ENCODE data around the gene SLC10A6.

SLC10A6 gene

GRCh38 chr4:86847571-86847970, 1.6 kb downstream of the SLC10A6 start:
- DNase-seq = no peak

GRCh38 chr4:86846921-86847320, 2.3 kb downstream of the SLC10A6 start:
- no peak for DNase-seq

GRCh38 chr4:86845593-86845992, 3.6 kb downstream of the SLC10A6 start:
- no peak for DNase-seq

- DNase-seq = no peak
Observed at GRCh38 chr4:86841309-86841708, 7.9 kb downstream of the SLC10A6 start.

DNA sequence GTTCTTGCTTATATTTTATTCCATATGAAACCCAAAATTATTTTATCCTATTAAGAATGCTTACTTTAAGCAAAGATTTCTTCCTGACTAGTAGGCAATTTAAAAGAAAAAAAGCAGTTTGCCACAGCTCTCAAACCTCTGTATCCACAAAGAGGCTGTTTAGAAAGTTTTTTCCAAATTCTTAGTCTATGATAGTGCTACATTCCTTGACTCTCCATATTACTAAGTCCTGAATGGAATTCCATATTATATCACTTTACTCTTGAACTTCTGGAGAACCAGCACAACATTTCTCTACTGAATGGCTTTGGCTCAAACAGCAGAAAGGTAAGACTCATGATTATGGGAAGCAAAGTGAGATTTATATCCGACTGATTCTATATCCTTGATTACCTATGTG, 8.3 kb downstream of the SLC10A6 start:
- no peak for DNase-seq

DNA sequence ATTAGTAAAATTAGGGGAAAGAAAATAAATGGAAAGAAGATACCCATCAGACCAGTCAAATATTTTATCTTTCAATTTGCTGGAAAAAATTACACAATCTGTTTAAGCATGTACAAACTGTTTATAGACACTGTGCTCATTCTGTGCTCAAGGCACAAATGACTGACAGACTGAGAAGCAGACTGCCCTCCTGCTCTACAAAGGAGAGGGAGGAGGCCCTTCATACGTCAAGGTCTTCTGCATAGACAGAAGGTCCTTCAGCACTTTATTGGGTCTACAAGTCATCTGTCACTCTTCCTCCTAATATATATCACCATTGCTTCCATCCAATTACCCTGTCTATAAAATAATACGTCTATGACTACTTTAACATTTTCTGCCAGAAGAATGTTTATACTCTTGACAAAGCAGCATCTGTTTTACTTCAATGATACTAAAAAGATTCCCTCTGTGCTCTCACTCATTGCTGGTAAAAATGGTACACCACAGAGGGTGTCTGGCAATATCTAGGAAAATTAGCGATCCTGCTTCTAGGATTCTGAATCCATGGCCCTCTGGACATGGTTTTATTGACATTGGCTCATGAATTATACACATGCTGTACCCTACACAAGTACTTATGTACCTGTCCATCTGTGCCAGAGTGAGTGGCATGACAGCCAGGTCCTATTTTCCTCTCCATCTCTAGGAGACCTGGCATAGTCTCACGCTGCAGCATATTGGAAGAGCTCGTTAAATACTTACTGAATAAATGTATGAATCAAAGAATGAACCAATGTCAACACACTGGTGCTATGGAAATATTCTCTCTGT, 11.3 kb downstream of the SLC10A6 start:
- DNase-seq = no peak

GRCh38 chr4:86835677-86836076, 13.5 kb downstream of the SLC10A6 start:
- no peak for DNase-seq

DNA sequence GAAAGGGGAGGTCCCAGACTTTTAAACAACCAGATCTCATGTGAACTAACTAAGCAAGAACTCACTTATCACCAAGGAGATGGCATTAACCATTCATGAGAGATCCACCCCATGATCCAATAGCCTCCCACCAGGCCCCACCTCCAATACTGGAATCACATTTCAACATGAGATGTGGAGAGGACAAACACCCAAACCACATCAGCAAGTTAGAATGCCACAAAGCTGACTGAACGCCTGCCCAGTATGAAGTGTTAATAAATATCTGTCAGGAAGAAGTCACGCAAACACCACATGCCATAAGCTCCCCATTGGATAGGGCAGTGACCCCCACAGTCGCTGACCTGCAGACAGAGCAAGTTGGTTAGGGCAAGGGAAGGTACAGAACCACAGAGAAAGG, 14.3 kb downstream of the SLC10A6 start:
- DNase-seq = no peak

- no peak for DNase-seq
Observed at GRCh38 chr4:86833615-86834014, 15.6 kb downstream of the SLC10A6 start.

GRCh38 chr4:86831262-86832130, 17.7 kb downstream of the SLC10A6 start:
- DNase-seq = no peak

- no peak for DNase-seq
Observed at GRCh38 chr4:86825511-86825910, 23.7 kb downstream of the SLC10A6 start.

DNA sequence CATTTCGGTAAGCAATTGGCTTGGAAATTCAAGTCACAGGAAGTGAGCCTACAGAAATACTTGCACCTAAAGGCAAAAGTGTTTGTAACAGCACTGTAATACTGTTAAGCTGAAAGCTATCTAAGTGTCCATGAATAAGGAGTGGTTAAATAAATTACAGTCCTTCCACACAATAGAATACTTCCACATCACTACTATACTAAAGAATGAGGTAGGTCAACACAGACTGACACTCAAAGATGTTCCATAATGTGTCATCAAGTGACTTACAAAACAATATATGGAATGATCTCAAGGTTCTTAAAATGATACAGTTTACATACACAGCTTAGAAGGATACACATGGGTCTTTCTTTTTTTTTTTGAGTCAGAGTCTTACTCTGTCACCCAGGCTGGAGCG, 27.0 kb downstream of the SLC10A6 start:
- no peak for DNase-seq

GRCh38 chr4:86821151-86821550, 28.0 kb downstream of the SLC10A6 start:
- DNase-seq = no peak

GRCh38 chr4:86819561-86819960, 29.6 kb downstream of the SLC10A6 start:
- DNase-seq = no peak

DNA sequence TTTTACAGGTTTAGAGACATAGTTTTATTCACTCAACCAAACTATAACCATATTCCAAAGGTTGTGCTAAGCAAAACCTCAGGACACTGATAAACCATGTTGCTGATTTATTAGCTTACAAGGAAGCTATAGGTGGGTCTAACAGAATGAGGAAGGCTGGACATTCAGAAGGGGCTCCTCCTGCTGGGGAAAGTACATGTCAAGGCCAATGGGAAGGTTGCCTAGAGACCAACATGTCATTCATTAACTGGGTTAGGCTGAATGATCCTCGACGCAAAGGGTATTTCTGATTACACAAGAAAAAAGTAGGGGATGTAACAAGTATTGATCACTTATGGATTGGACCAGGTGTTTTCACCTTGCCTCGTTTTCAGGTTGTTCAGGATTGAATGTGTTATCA, 30.3 kb downstream of the SLC10A6 start:
- no peak for DNase-seq

- DNase-seq = no peak
Observed at GRCh38 chr4:86818211-86818610, 31.0 kb downstream of the SLC10A6 start.

DNA sequence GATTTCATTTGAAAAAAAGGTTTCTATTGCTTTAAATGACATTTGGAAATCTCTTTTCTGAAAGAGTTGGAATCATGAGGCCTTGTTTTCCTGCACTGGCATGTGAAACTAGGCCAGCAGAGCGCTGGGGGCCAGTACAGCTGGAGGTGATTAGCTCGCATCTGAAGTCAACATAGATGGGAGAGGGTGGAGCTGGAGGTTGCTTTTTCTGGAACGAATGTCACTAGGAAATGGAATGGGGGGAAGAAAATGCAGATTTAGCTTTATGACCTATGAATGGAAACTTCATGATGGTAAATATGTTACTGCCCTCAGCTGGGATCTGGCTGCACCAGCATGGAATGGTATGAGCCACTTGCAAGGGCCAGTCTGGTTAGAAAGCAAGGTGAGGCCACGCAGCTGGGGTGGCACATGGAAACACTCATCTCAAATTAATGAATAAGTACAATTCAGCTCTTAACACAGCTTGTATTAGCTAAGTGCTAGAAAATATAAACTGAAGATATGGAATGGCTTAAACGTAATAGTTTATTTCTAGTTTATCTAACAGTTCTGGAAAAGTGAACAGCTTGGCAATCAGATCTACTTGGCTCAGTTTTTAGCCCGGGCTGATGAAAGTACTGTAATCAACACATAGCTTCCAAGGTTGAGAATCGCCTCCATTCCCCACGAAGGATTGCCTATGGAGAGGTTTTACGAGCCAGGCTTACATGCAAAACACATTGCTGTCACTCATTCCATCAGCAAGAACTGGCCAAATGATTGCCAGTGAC, 32.5 kb downstream of the SLC10A6 start:
- DNase-seq = no peak

DNA sequence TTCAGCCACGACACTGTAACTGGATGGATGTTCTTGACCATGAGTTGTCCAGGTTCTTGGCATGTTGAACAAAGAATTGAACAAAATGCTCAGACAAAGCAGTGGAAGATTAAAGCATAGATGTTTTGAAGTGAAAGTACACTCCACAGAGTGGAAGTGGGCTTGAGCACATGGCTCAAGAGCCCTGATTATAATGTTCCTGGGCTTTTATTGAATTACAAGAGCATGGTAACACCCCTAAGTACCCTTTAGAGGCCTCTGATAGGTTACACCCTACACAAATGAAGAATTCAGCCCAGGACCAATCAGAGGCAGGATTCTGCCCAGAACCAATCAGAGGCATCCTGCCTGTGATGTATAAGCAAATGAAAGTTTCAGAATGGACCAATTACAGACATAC, 33.5 kb downstream of the SLC10A6 start:
- no peak for DNase-seq

GRCh38 chr4:86810847-86811246, 38.3 kb downstream of the SLC10A6 start:
- no peak for DNase-seq

GRCh38 chr4:86809809-86810208, 39.4 kb downstream of the SLC10A6 start:
- no peak for DNase-seq

DNA sequence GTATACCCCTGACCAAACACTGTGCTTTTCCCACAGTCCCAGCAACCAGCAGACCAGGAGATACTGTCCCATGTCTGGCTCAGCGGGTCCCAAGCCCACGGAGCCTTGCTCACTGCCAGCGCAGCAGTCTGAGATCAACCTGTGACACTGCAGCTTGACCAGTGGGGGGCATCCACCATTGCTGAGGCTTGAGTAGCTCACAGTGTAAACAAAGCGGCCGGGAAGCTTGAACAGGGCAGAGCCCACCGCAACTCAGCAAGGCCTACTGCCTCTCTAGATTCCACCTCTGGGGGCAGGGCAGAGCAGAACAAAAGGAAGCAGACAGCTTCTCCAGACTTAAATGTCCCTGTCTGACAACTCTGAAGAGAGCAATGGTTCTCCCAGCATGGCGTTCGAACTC, 58.1 kb downstream of the SLC10A6 start:
- DNase-seq = no peak

DNA sequence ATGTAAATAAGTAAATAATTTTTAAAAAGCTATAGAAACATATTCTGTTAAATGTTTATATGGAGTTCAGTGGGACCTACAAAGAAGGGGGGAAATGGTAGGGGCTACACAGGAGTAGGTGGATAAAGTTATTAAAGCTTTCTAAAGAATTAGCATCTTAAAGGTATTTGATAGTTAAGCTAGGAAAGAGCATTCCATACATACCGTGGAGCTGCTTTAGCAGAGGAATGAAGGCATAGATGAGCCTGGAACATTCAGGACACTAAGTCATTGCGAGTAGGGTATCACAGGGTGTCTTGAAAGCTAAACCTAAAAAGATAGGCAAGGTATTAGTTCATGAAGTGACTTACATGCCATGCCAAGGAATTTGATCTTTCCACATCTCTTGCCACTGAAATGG, 60.4 kb downstream of the SLC10A6 start:
- no peak for DNase-seq

DNA sequence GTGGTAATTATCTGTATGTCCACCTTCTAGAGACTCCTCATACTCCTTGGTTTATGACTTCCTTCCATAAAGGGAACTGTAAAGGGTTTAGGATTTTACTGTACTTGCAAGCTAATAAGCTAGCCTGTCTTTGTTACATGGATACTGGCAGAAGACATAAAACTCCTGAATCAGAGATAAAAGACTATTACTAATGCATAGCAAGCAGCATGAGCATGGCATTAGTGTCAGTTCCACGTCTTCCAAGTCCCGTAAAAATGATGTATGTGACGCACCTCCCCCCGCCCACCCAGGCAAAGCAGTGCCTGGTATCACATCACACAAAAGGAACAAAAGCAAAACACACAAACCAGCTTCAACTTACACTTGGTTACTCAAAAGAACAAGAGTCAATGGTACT, 71.0 kb downstream of the SLC10A6 start:
- no peak for DNase-seq

Data from CD4-positive, alpha-beta T cell treated with Interleukin-4 for 4 hours (primary cell).